GM18907 (cell line): ENCODE measurements around the gene RNF123.

Experiments
- ATAC-seq: cut with Tn5 transposase; IDR thresholded peaks from one replicate; pipeline ENCODE4 v1.9.1; 2021; ENCODE audit warnings: mild to moderate bottlenecking, moderate library complexity; ENCODE audit not compliant: unreplicated experiment

RNF123 gene

GRCh38 chr3:49689046-49689907 is at the start of gene RNF123, which contains the start of gene MST1:
RNF123 (plus strand) TSS chr3:49689557; CDS start chr3:49691166, 1,609 bp downstream.
MST1 (minus strand) TSS chr3:49689474; CDS start chr3:49688691, 783 bp downstream.
- peak; percentile 56 for ATAC-seq

GRCh38 chr3:49641292-49641691 is 48.1 kb upstream of the RNF123 start:
- ATAC-seq: no peak

- no peak for ATAC-seq
Measured at GRCh38 chr3:49641921-49642707, 47.2 kb upstream of the RNF123 start.

GRCh38 chr3:49642708-49643145 is 46.6 kb upstream of the RNF123 start:
- ATAC-seq: no peak

GRCh38 chr3:49644684-49645083 is 44.7 kb upstream of the RNF123 start:
- no peak for ATAC-seq

GRCh38 chr3:49646236-49646635 is 43.1 kb upstream of the RNF123 start:
- no peak for ATAC-seq

GRCh38 chr3:49647741-49648140 is 41.6 kb upstream of the RNF123 start:
- no peak for ATAC-seq

GRCh38 chr3:49648354-49649019 is 40.9 kb upstream of the RNF123 start:
- no peak for ATAC-seq

GRCh38 chr3:49649576-49649975 is 39.8 kb upstream of the RNF123 start:
- no peak for ATAC-seq

GRCh38 chr3:49650177-49650576 is 39.2 kb upstream of the RNF123 start:
- no peak for ATAC-seq

GRCh38 chr3:49650637-49651036 is 38.7 kb upstream of the RNF123 start:
- ATAC-seq: no peak

GRCh38 chr3:49652218-49652902 is 37.0 kb upstream of the RNF123 start:
- ATAC-seq: no peak

GRCh38 chr3:49652903-49653415 is 36.4 kb upstream of the RNF123 start:
- ATAC-seq: no peak

- no peak for ATAC-seq
Measured at GRCh38 chr3:49653621-49654020, 35.7 kb upstream of the RNF123 start.

- ATAC-seq: no peak
Measured at GRCh38 chr3:49654176-49654825, 35.1 kb upstream of the RNF123 start.

- ATAC-seq: no peak
Measured at GRCh38 chr3:49654955-49655556, 34.3 kb upstream of the RNF123 start.

- no peak for ATAC-seq
Measured at GRCh38 chr3:49655731-49656285, 33.5 kb upstream of the RNF123 start.

GRCh38 chr3:49656541-49657112 is 32.7 kb upstream of the RNF123 start:
- no peak for ATAC-seq
